Retina (tissue), 1 donor: ENCODE results near the gene SART3.
"Not testable (repeated sequence)": the region's sequence is repeated elsewhere in the genome, so short reads cannot be mapped to it uniquely, and the experiment has no call there.

Experiments
- DNase-seq: peaks from one replicate; pipeline ENCODE4 v3.0.0-alpha.2; 2016

SART3 gene

DNA sequence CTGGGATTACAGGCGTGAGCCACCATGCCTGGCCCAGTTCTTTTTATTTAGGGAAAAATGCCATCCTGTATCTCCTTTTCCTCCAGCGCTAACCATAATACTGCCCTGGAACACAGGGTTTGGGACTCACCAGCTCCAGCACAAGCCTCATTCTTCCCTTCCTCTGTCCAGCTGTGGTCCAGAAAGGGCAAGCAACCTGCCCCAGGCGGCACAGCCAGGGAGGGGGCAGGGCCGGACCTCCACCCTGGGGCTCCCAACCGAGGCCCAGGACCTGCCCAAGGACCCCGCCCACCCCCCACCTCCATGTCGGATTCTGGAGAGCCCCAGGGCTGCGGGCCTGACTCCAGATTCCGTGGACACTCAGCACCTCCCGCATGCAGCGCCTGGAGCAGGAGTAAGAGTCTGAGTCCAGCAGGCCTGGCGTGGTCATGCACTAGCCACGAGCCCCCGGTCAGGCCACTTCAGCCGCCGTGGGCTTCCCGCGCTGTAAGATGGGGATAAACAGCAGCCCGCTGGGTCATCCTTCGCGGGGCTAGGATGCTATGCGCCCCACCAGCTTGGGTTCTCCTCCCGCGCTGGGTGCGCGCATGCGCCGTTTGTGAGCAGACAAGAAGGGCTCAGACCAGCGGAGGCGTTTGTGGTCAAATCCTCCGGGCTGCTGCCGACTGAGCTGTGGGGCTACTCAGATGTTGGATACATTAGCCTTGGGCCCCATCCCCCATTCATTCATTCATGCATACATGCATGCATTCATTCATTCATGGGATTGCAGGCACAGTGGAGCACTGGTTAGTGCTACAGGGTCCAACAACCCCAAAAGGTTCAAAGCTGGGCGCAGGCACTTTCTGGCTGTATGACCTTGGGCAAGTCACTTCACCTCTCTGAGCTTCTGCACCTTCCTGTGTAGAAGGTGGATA lies 20.6 kb upstream of the SART3 start:
- DNase-seq: no peak

DNA sequence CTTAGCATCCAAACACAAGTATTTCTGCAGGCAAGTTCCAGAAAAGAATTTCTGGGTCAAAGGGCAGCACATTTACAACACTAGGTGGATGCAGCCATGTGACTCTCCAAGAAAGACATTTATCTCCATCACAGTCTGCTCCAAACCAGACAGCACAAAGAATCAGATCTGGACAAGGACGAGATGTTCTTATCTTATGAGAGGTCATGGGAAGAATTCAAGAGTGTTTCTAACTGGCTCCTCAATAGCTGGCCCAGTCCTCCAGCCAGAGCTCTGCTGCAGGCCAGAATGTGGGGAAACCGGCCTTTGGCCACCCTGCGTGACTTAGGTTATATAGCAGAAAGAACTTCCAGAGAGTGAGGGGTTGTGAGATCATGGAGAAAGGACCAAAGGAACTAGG lies 19.6 kb upstream of the SART3 start:
- no peak for DNase-seq

DNA sequence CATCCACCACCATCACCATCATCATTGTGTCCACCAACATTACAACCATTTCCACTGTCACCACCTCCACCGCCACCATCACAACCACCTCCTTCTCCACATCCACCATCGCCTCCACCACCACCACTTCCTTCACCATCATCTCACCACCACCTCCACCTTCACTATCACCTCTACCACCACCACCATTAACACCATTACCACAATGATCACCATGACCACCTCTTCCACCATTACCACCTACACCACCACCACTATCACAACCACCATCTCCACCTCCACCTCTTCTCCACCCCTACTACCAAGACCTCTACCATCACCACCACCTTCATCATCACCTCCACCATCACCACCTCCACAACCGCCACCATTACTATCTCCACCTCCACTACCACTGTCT lies 17.8 kb upstream of the SART3 start:
- DNase-seq: no peak

DNA sequence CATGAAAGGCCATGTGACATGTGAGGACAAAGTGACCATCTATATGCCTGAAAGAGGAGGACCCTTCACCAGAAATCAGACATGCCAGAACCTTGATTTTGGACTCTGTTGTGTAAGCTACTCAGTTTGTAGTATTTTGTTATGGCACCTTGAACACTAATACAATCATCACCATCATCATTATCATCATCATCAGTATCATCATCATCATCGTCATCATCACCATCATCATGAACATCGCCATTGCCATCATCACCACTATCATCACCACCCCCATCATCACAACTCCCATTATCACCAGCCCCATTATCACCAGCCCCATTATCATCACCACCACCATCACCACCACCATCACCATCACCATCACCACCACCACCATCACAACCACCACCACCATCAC lies 17.3 kb upstream of the SART3 start:
- no peak for DNase-seq

DNA sequence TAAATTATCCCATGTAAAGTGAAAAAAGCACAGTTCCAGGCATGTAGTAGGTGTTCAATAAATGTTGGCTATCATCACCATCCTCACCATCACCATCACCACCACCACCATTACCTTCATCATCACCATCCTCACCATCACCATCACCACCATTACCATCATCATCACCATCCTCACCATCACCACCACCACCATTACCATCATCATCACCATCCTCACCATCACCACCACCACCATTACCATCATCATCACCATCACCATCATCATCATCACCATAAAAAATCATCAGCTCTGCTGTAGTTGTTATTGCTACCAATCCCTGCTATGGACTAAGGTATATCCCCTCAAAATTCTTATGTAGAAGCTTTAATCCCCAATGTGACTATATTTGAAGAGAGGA lies 16.5 kb upstream of the SART3 start:
- DNase-seq: no peak

DNA sequence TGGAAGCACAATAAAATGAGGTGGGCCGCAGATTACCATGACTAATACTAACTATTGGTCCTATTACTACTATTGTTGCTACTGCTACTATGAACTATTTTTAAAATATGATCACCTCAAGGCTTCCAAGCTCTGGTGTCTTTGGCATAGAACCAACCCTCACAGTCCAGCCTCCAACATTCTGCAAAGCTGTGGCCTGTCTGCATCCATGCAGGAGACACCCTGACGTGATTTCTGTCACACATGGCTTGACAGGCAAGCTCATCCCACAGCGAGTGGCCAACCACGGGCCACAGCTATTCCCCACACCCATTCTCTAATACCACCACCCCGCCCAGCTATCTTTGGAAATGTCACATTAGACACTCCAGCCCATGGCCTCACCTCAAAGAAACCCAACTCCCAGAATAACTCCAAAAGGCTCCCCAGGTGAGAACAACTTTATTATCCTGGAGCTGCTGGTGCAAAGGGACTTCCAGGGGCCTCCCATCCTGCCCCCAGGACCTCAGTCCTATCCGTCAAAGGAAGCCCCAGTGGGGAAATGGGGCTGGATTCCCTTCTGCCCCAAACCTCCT lies 15.8 kb upstream of the SART3 start:
- no peak for DNase-seq

DNA sequence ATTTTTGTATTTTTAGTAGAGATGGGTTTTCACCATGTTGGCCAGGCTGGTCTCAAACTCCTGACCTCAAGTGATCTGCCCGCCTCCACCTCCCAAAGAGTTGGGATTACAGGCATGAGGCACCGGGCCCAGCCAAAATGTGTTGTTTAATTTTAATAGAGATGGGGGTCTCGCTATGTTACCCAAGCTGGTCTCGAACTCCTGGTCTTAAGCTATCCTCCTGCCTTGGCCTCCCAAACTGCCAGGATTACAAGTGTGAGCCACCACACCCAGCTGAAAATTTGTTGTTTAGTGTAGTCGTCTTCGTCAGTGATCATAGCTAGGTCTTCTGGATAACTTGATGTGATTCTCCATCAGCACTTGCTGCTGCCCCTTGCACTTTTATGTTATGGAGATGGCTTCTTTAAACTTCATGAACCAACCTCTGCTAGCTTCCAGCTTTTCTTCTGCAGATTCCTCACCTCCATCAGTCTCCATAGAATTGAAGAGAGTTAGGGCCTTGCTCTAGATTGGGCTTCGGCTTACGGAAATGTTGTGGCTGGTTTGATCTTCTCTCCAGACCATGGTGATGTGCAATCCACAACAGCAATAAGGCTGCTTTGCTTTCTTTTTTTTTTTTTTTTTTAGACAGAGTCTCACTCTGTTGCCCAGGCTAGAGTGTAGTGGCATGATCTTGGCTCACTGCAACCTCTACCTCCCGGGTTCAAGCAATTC lies 14.4 kb upstream of the SART3 start:
- no peak for DNase-seq

DNA sequence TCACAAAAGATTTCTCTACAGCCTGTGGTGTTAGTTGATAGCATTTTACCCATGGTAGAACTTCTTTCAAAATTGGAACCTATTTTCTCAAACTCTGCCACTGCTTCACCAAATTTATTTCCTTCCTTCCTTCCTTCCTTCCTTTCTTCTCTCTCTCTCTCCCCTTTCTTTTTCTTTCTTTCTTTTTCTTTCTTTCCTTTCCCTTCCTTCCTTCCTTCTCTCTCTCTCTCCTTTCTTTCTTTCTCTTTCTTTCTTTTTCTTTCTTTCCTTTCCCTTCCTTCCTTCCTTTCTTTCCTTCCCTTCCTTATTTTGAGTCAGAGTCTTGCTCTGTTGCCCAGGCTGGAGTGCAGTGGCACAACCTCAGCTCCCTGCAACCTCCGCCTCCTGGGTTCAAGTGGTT lies 13.3 kb upstream of the SART3 start:
- DNase-seq: not testable (repeated sequence)

DNA sequence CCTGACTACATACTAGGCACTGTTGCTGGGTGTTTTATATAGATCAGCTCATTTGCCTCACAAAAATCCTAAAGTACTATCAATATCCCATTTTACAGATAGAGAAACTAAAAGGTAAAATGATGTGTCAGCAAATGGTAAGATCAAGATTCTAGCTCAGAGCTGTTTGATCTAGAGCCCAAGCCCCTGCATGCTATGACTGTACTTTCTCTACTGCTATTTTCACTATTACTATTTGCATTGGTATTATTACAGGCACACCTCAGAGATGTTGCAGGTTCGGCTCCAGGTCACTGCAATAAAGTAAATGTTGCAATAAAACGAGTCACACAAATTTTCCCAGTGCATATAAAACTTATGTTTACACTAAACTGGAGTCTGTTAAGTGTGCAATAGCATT lies 12.3 kb upstream of the SART3 start:
- DNase-seq: no peak

DNA sequence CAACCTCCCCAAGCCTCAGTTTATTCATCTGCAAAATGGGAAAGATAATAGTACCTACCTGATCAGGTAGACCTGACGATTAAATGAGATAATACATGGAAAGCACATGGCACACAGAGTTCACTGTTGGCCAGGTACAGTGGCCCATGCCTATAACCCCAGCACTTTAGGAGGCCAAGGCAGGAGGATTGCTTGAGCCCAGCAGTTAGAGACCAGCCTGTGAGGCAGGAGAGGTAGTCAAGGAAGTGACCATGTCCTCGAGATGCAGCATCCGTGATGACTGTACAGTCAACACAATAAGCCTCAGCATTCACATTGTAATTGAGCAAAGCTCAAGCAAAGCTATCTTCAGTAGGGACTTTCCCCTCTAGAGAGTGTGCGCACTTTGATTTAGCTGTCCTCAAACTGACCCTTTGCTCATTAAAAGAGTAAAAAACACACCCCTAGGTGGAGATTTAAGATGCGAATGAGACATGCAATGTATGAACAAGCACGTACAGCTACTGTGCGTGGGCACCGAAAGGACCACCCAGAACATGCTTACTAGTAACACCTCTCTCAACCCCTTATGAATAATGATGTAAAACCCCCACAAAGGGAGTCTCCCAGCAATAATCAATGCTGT lies 11.3 kb upstream of the SART3 start:
- DNase-seq: no peak

DNA sequence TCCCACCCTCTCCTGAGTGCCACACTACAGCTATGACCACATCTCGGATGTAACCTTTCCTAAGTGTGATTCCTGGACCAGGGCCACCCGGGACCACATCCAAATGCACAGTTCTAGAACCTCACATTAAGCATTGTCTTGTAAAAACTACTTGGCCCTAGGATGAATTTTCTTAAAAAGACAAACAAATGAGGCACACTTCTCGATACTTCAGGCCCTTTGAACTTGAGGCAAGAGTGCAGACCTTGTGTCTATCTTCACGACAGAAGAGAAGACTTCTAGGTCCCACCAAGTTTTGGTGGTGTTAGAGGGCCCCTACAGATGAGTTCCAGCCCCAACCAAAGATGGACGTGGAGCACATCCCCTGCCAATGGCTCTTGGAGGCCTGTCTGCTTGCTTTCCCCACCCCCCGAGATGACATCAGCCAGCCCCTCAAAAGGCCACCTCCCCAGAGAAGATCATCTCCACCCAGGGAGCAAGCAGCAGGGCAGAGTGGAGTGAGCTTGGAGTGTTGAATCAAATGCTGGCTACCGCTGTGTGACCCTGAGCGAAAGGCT lies 10.7 kb upstream of the SART3 start:
- DNase-seq: no peak

DNA sequence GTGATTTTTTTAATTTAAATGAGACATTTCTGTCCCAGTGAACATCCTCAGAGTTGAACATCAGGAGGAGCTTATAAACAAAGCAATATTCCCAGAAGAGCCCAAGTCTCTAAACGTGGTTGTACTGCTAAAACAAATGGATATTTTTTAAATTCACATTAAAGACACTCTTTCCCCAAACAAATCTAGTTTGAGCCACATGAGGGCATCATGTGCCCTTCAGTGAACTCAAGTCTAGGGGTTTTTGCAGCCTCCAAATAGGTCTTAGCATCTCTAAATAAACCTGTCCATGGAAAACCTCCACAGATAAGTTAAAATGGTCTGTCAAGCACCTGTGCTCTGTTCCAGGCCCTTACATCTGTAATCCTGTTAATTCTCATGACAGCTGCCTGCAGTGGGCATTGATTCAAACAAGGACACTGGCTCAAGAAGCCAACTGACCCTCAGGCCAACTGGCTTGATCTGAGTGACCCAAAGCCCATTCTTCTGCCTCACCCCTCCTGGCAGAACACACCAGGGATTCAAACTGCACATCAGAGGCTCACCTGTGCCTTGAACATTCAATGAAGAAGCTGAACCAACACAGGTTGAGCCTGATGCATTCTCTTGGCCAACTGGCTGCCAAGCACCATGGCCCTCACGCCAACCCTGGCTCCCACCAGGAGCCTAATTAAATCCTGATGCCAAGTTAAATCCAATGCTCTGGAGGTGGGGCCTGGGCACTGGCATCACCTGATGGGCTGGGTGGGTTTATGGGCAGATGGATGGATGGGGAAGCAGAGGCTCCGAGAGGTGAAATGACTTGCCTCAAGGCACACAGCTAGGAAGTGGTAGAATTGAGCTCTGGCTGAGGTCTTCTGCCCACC lies 10.0 kb upstream of the SART3 start:
- no peak for DNase-seq

DNA sequence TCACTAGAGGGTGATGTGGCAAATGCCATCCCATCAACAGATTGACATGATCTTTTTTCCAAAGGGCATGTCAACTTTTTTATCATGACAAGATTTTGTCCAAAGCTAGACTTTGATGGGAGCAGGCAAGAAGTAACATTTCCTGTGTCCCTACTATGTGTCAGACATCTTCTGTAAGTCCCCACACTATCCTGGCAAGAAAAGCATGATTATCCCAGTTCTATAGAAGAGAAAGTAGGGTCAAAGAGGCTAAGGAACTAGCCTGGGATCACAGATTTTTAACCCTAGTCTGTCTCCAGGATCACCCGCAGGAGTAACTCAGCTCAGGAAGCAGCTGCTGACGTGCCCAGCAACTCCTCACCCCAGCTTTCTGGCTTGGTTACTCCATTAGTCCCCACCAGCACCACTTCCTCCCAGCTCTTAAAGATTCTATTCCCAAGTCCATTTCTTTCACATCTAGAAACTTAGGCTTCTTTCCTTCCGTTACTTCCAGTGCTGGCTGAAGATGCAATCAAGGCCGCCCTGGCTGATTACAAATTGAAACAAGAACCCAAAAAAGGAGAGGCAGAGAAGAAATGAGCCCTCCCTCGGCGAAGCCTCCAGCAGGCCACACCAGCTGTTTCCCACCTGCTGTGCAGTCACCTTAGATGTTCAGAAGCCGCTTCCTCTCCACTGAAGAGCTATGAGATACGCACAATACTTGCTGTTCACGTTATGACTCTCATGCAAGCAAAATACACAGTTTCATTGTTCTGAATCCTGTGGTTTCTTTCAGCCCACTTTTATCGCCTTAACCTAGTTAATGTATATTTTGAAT lies 7.6 kb upstream of the SART3 start:
- no peak for DNase-seq

DNA sequence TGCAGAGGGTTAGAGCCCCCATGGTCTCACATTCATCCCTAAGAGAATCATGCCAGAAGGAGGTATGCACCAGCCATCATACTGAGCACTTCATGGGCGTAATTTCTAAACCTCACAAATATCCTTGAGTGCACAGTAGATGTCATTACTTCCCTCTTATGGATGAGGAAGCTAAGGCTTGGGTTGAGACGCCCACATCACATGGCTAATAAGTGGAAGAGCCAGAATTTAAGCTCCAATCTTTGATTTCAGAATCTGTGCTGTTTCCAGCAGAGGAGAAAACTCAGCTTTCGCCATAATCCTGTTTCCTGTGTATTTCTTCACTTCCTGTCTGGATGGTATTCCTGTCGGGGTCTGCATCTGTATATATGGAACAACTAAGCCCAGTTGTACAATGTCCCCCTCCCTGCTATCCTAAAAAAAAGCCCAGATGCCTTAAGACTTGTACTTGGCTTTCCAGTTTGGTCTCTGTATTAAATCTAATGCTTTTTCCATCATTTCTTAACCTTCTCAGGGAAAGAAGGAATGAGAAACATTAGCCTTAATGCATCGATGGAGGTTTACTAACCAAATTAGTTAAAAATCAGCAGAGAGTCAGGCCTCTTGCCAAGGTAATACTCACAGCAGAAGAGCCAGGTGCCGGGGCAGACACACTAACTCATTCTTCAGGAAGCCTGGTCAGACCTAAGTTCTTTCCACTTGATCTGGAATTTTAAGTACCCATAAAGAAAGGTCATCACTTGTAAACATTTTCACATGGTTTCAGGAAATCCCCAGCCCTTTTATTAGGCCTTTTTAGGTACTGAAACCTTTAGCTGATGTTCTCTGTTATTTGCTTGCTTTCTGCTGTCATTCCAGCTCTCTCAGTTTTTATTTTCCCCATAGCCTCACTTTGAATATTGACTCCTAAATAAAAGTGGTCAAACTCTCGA lies 6.7 kb upstream of the SART3 start:
- DNase-seq: no peak

DNA sequence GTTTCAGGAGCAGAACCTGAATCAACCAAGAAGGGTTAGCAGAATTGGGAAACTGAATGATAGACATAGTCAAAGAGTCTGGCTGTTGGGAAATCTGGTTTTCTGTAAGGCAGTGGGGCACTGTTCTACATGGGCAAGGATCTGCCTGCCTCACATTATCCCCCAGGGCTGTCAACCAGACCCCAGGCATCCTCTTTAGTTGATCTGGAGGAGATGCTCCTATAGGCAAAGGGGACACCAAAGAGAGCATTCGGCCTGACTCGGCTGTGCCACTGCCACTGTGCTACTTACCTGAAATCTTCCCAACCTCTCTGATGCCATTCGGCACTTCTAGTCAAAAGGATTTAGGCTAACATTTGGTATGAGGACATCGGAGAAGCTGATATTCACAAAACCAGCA lies 5.5 kb upstream of the SART3 start:
- DNase-seq: no peak

DNA sequence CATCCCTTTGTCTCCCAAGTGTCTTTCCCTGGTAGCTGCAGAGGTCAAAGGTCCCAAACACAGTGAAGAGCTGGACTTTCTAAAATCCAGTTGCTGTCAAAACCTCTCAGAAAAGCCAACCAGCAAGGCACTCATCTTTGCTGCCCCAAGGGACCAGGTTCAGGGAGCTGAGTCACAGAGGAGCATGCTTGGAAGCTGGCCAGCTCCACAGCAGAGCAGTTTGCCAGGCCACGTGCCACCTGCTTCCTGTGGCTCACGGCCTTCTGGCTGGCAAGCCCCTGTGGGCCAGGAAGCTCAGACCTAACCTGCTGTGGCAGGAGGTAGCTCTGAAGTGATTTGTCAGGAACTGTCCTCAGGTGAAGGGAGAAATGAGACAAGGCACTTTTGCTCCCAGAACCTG lies 5.0 kb upstream of the SART3 start:
- DNase-seq: no peak

DNA sequence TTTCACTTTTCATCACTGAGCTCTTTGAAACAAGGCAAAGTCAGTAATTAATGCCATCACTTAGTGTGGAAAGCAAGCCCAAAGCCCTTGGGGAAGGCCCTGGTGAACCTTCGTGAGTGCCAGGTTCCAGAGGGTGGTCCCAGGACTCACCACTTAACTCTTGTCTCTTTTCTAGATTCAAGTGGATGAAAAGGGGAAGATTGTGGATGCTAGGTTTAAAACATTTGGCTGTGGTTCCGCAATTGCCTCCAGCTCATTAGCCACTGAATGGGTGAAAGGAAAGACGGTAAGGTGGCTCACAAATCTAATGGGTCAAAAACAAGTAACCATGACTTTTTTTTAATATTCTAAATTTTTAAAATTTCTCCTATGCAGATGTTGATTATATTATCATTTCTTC lies 4.2 kb upstream of the SART3 start:
- no peak for DNase-seq

DNA sequence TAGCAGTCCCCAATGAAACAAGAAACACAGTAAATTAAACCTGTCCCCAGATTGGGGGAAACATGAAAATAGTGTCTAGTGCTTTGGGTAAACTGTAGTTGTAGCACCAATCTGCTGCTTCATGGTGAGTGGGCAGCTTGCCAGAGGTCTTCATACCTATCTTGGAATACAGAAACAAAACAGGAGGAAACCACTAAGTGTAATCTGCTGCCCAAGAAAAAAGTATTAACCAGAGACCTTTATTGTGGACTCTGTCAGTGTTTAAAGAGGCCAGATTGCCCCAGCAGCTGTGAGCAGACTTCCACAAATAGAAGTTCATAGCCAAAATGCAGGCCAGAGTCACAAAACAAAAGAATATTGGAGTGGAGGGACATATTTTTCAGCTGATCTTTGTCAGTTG lies 3.8 kb upstream of the SART3 start:
- DNase-seq: no peak

DNA sequence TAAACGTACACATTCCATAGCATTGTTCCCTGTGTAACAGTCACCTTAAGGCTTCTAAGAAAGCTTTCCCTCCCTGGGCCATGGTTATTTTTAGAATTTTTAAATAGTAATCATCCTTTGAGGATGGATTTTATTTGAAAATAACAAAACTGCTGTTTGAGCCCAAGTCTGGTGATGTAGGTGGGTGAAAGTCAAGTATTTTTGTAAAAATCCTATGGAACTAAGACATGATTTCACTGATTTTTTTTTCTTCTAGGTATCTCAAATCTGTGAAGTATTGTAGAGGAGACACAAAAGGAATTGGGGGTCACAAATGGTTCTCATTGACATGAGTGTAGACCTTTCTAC lies 2.8 kb upstream of the SART3 start:
- DNase-seq: no peak

DNA sequence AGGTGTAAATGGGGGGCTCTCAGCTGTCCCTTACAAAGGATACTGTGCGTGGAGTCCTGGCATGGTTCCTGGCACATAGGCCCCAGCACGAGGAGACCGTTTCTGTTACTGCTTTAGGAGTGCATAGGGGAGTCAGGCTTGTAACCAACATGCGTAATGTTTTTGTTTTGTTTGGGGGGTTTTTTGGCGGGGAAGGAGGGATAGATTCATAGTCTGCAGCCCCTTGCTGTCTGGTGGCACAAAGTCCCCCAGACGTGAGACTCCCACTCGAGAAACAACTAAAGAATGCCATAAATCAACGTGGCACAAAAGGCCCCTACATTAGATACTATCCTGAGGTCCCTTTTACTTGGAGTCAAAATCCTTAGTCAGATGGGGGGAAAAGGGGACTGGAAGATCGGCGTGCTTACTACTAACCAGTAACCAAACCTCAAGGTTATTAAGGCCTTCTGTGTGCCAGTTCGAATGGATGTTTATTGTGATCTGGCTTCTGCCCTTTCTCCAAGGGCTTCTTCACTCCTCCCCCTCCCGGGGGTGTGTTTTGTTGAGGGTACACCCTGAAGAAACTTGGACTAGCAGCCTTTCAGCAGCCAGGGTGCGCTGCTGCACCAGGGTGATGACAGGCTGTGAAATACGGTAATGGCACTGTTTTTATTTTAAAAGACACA lies 2.3 kb upstream of the SART3 start:
- DNase-seq: peak; percentile 75
